Astrocyte (in vitro differentiated cells and primary cell): Measurements from ENCODE around the gene EGF. TPM values are rescaled to one million over a fixed set of nuclear protein-coding genes. Genes with fewer than 3 reads are reported as not detected.

Experiments used
- DNase-seq: peaks from one replicate; pipeline ENCODE4 v3.0.0-alpha.2; 2010; ENCODE audit warnings: low read depth
- FAIRE-seq: peaks from 2 replicates; lab custom pipeline; 2011; peaks lifted over from hg19 to GRCh38; lab: Jason Lieb, UNC
- H2AFZ ChIP-seq: 2 replicates; pipeline ENCODE4 v1.6.0; 2012; ENCODE audit warnings: low read depth, low read length, inconsistent platforms
- H3K27ac ChIP-seq: 2 replicates; pipeline ENCODE4 v1.5.1; 2011; ENCODE audit warnings: low read depth, low read length, inconsistent platforms
- H3K27me3 ChIP-seq: 2 replicates; pipeline ENCODE4 v1.6.0; 2011; ENCODE audit warnings: low read length, inconsistent platforms; ENCODE audit not compliant: insufficient read depth
- H3K36me3 ChIP-seq: 2 replicates; pipeline ENCODE4 v1.5.1; 2011; ENCODE audit warnings: low read length, inconsistent platforms; ENCODE audit not compliant: insufficient read depth
- H3K4me1 ChIP-seq: 2 replicates; pipeline ENCODE4 v1.5.1; 2011; ENCODE audit warnings: low read length, inconsistent platforms; ENCODE audit not compliant: insufficient read depth
- H3K4me2 ChIP-seq: 2 replicates; pipeline ENCODE4 v1.6.0; 2012; ENCODE audit warnings: low read length, inconsistent platforms
- H3K4me3 ChIP-seq: 2 replicates; pipeline ENCODE4 v1.5.1; 2011; ENCODE audit warnings: low read depth, mild to moderate bottlenecking, low read length, inconsistent platforms; ENCODE audit not compliant: insufficient read depth
- H3K79me2 ChIP-seq: 2 replicates; pipeline ENCODE4 v1.6.0; 2012; ENCODE audit warnings: mild to moderate bottlenecking, low read length, inconsistent platforms; ENCODE audit not compliant: insufficient read depth
- H3K9ac ChIP-seq: 2 replicates; pipeline ENCODE4 v1.6.0; 2012; ENCODE audit warnings: mild to moderate bottlenecking, low read length, inconsistent platforms
- H3K9me3 ChIP-seq: 2 replicates; pipeline ENCODE4 v1.5.1; 2012; ENCODE audit warnings: low read depth, mild to moderate bottlenecking, low read length, inconsistent platforms; ENCODE audit not compliant: insufficient read depth
- H4K20me1 ChIP-seq: 2 replicates; pipeline ENCODE4 v1.6.0; 2012; ENCODE audit warnings: low read length, inconsistent platforms; ENCODE audit not compliant: insufficient read depth
- H3K27ac Mint-ChIP-seq: one replicate; pipeline ENCODE4 v1.8.0; 2021; ENCODE audit warnings: mild to moderate bottlenecking, mixed read lengths; ENCODE audit not compliant: unreplicated experiment
- H3K27me3 Mint-ChIP-seq: one replicate; pipeline ENCODE4 v1.8.0; 2021; ENCODE audit warnings: low read depth, mixed read lengths; ENCODE audit not compliant: unreplicated experiment
- H3K36me3 Mint-ChIP-seq: one replicate; pipeline ENCODE4 v1.8.0; 2021; ENCODE audit warnings: low read depth, mixed read lengths; ENCODE audit not compliant: unreplicated experiment
- H3K4me1 Mint-ChIP-seq: one replicate; pipeline ENCODE4 v1.8.0; 2021; ENCODE audit warnings: low read depth, mixed read lengths; ENCODE audit not compliant: unreplicated experiment
- H3K4me3 Mint-ChIP-seq: one replicate; pipeline ENCODE4 v1.8.0; 2021; ENCODE audit warnings: mild to moderate bottlenecking, moderate library complexity, mixed read lengths; ENCODE audit not compliant: unreplicated experiment
- H3K9me3 Mint-ChIP-seq: one replicate; pipeline ENCODE4 v1.8.0; 2021; ENCODE audit warnings: mild to moderate bottlenecking, mixed read lengths; ENCODE audit not compliant: unreplicated experiment
- CTCF ChIP-seq: IDR thresholded peaks from 2 replicates; pipeline ENCODE4 v1.5.1; 2011; ENCODE audit warnings: low read depth, mild to moderate bottlenecking, inconsistent platforms, low read length, moderate library complexity; ENCODE audit not compliant: insufficient read depth
- EZH2 ChIP-seq: IDR thresholded peaks from 2 replicates; pipeline ENCODE4 v1.6.1; 2012; ENCODE audit warnings: mild to moderate bottlenecking, low read length, inconsistent platforms; ENCODE audit not compliant: insufficient read depth
- total RNA-seq: library from RNA; stranded (reverse); gene quantifications from 2 replicates; pipeline ENCODE4 v1.2.1, GENCODE V29; 2021

EGF gene
- total RNA-seq, 1 donor from 2014 or later = 22.9 TPM

- DNase-seq (no peak), FAIRE-seq (no peak)
- no peaks in the 10 kb centered on the region for H3K79me2 ChIP-seq
- H3K4me1 ChIP-seq = peaks cover 6% of the 10 kb centered on the region
- no peak overlapping the region for H3K27ac ChIP-seq
- H2AFZ ChIP-seq = no peak overlapping the region
- H3K4me2 ChIP-seq = no peak overlapping the region
- H3K4me3 Mint-ChIP-seq = no peak overlapping the region
- no peaks in the 10 kb centered on the region for H4K20me1 ChIP-seq
- H3K27me3 ChIP-seq = no peaks in the 10 kb centered on the region
- no peak overlapping the region for H3K9ac ChIP-seq
- H3K27ac Mint-ChIP-seq = no peak overlapping the region
- peaks cover 1% of the 10 kb centered on the region for H3K9me3 Mint-ChIP-seq
- TF ChIP-seq EZH2 (no peak), CTCF (no peak)
- no peaks in the 10 kb centered on the region for H3K9me3 ChIP-seq
- H3K27me3 Mint-ChIP-seq = peaks cover 4% of the 10 kb centered on the region
- H3K36me3 ChIP-seq = no peaks in the 10 kb centered on the region
- H3K4me3 ChIP-seq = no peak overlapping the region
- H3K36me3 Mint-ChIP-seq = no peaks in the 10 kb centered on the region
- H3K4me1 Mint-ChIP-seq = peaks cover 11% of the 10 kb centered on the region
Observed at GRCh38 chr4:110019153-110019552, 106.5 kb downstream of the EGF start.

- FAIRE-seq (no peak), DNase-seq (peak; percentile 51)
- Histone ChIP-seq H4K20me1 (no peaks in the 10 kb centered on the region), H3K4me1 (peaks cover 6% of the 10 kb centered on the region), H3K79me2 (no peaks in the 10 kb centered on the region), H3K9me3 (no peaks in the 10 kb centered on the region), H3K9ac (no peak overlapping the region), H3K36me3 (no peaks in the 10 kb centered on the region), H3K4me3 (no peak overlapping the region), H2AFZ (no peak overlapping the region), H3K4me2 (no peak overlapping the region), H3K27me3 (no peaks in the 10 kb centered on the region), H3K27ac (no peak overlapping the region)
- Mint-ChIP-seq H3K27ac (peak overlapping the region; percentile 63), H3K36me3 (no peaks in the 10 kb centered on the region), H3K4me3 (no peak overlapping the region), H3K9me3 (no peaks in the 10 kb centered on the region), H3K4me1 (peaks cover 11% of the 10 kb centered on the region), H3K27me3 (peaks cover 4% of the 10 kb centered on the region)
- no peak for TF ChIP-seq EZH2
- no peak for TF ChIP-seq CTCF
Observed at GRCh38 chr4:110020139-110020538, 107.5 kb downstream of the EGF start.

- Histone ChIP-seq H3K27ac (no peak overlapping the region), H3K9ac (no peak overlapping the region), H2AFZ (no peak overlapping the region), H3K4me3 (no peak overlapping the region), H3K9me3 (no peaks in the 10 kb centered on the region), H3K4me2 (no peak overlapping the region), H3K4me1 (peaks cover 6% of the 10 kb centered on the region), H3K27me3 (no peaks in the 10 kb centered on the region), H3K36me3 (no peaks in the 10 kb centered on the region), H3K79me2 (no peaks in the 10 kb centered on the region), H4K20me1 (no peaks in the 10 kb centered on the region)
- DNase-seq (no peak), FAIRE-seq (no peak)
- H3K4me1 Mint-ChIP-seq = peaks cover 11% of the 10 kb centered on the region
- H3K27ac Mint-ChIP-seq = no peak overlapping the region
- TF ChIP-seq CTCF (no peak), EZH2 (no peak)
- no peak overlapping the region for H3K4me3 Mint-ChIP-seq
- H3K27me3 Mint-ChIP-seq = peaks cover 4% of the 10 kb centered on the region
- no peaks in the 10 kb centered on the region for H3K9me3 Mint-ChIP-seq
- H3K36me3 Mint-ChIP-seq = no peaks in the 10 kb centered on the region
Observed at GRCh38 chr4:110020646-110021443, 108.2 kb downstream of the EGF start.
